ENCODE measurements around the gene LY86. TPM values are rescaled to one million over a fixed set of nuclear protein-coding genes. Genes with fewer than 3 reads are reported as not detected.

LY86 gene
- total RNA-seq, 4 donors from 2014 or later, result 0.88 to 2.1 (median 1.6) TPM; not detected in 1

DNA sequence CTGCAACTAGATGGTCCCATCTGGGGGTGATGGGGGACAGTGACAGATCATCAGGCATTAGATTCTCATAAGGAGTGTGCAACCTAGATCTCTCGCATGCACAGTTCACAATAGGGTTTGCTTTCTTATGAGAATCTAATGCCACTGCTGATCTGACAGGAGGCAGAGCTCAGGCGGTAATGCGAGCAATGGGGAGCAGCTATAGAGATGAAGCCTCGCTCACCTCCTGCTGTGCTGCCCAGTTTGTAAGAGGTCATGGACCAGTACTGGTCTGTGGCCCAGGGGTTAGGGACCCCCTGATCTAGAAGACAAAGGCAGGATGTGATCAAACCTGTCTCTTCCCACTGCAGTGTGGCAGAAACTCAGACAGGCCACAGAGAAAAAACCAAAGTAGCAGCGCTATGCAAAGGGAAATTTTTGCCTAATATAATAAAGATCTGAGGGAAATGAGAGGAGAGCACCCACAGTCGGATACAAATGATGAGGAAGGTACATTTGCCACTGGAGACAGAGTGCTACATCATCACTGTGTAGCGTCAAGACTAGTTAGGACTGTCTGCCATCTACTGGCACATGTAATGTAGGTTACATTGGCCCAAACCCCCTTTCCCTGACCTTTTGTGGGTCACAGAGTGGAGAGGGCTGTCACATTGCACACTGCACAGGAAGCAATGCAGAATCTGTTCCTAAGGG lies 4.1 kb upstream of the LY86 start:
- WGBS, 2 donors, result 81 to 94% methylated on average over 7 of the region's 7 CpGs
- no peak for DNase-seq (ENCODE audit: low spot score in 2 of 2)
- intact Hi-C loops (cut with DNase I; ENCODE audit: low total_unique reads), result no loop called here
- H3K4me3 ChIP-seq (ENCODE audit: low read depth, poor library complexity, severe bottlenecking), result no peak overlapping the region
- no peak for TF ChIP-seq CTCF (IDR thresholded peaks at IDR 0.05)
- no peak for TF ChIP-seq POLR2A (IDR thresholded peaks at IDR 0.05)

DNA sequence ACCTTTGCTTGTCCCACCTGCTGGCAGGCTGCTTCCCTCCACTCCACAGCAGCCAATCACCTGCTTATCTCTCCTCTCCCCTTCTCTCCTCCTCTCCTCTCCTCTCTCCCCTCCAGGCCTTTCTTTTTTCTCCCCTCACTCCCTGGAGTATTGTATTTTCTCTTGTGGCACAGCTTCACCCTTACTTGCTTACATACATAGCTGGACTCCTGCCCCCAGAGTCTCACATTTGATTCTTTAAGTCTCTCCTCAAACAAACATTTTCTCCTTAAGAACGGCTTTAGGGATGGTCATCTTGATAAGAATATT lies 3.6 kb upstream of the LY86 start:
- intact Hi-C loops (cut with DNase I; ENCODE audit: low total_unique reads), result no loop called here
- WGBS, 2 donors, result 90 to 92% methylated on average over 1 of the region's 1 CpG
- no peak overlapping the region for H3K4me3 ChIP-seq (ENCODE audit: low read depth, poor library complexity, severe bottlenecking)
- no peak for TF ChIP-seq CTCF (IDR thresholded peaks at IDR 0.05)
- no peak for TF ChIP-seq POLR2A (IDR thresholded peaks at IDR 0.05)
- no peak for DNase-seq (ENCODE audit: low spot score in 2 of 2)

DNA sequence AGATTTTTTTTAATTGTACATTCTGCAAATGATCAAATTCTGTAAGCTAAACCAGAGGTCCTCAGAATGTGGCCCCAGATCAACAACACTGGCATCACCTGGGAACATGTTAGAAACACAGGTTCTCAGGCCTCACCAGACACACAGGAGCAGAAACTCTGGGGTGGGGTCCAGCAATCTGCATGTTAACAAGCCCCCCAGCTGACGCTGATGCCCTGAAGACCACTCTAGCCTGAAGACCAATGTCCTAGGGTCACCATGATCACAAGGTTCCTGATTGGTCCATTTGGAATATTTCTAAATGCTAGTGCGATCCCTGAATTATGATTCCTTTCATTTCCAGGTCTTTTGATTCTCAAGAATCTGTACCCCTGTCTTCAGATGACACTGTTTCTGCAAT lies 2.4 kb upstream of the LY86 start:
- no peak for TF ChIP-seq POLR2A (IDR thresholded peaks at IDR 0.05)
- TF ChIP-seq CTCF (IDR thresholded peaks at IDR 0.05), result no peak
- no peak overlapping the region for H3K4me3 ChIP-seq (ENCODE audit: low read depth, poor library complexity, severe bottlenecking)
- no peak for DNase-seq (ENCODE audit: low spot score in 2 of 2)
- intact Hi-C loops (cut with DNase I; ENCODE audit: low total_unique reads), result no loop called here
- 69 to 94% methylated on average over 2 of the region's 2 CpGs for WGBS, 2 donors

- H3K4me3 ChIP-seq (ENCODE audit: low read depth, poor library complexity, severe bottlenecking), result no peak overlapping the region
- DNase-seq (ENCODE audit: low spot score in 2 of 2), result no peak
- intact Hi-C loops (cut with DNase I; ENCODE audit: low total_unique reads), result no loop called here
- TF ChIP-seq CTCF (IDR thresholded peaks at IDR 0.05) (no peak), POLR2A (IDR thresholded peaks at IDR 0.05) (no peak)
- 95 to 96% methylated on average over 10 of the region's 10 CpGs for WGBS, 2 donors
Observed at GRCh38 chr6:6586671-6587526, 1.6 kb upstream of the LY86 start.

GRCh38 chr6:6587696-6588063 lies 840 bp upstream of the LY86 start:
- DNase-seq (ENCODE audit: low spot score in 2 of 2), result no peak
- 68 to 93% methylated on average over 1 of the region's 1 CpG for WGBS, 2 donors
- intact Hi-C loops (cut with DNase I; ENCODE audit: low total_unique reads), result no loop called here
- H3K4me3 ChIP-seq (ENCODE audit: low read depth, poor library complexity, severe bottlenecking), result no peak overlapping the region
- TF ChIP-seq CTCF (IDR thresholded peaks at IDR 0.05) (no peak), POLR2A (IDR thresholded peaks at IDR 0.05) (no peak)
